GM12865 (cell line): ENCODE results near the gene ASB8.

Experiments used
- DNase-seq: peaks from one replicate; pipeline ENCODE4 v3.0.0; 2010; ENCODE audit warnings: low read depth
- H3K4me3 ChIP-seq: 2 replicates; pipeline ENCODE4 v1.5.1; 2011; ENCODE audit warnings: mild to moderate bottlenecking, low read depth, low read length, control low read depth
- CTCF ChIP-seq: IDR thresholded peaks from 2 replicates; pipeline ENCODE4 v1.5.1; 2011; ENCODE audit warnings: low read length, control low read depth, low read depth, inconsistent platforms; ENCODE audit not compliant: insufficient read depth; ENCODE audit errors: missing control alignments

ASB8 gene

GRCh38 chr12:48142818-48143674 is 14.3 kb downstream of the ASB8 start:
- no peak for DNase-seq
- no peak overlapping the region for H3K4me3 ChIP-seq
- no peak for TF ChIP-seq CTCF

GRCh38 chr12:48135027-48135426 is 22.3 kb downstream of the ASB8 start:
- H3K4me3 ChIP-seq: no peak overlapping the region
- no peak for TF ChIP-seq CTCF
- DNase-seq: no peak

GRCh38 chr12:48132826-48133225 is 24.5 kb downstream of the ASB8 start:
- H3K4me3 ChIP-seq: no peak overlapping the region
- no peak for DNase-seq
- no peak for TF ChIP-seq CTCF

GRCh38 chr12:48131517-48131916 is 25.8 kb downstream of the ASB8 start:
- TF ChIP-seq CTCF: no peak
- no peak for DNase-seq
- H3K4me3 ChIP-seq: no peak overlapping the region

- H3K4me3 ChIP-seq: no peak overlapping the region
- no peak for DNase-seq
- TF ChIP-seq CTCF: no peak
Observed at GRCh38 chr12:48129376-48129775, 27.9 kb downstream of the ASB8 start.

- no peak for DNase-seq
- TF ChIP-seq CTCF: no peak
- H3K4me3 ChIP-seq: no peak overlapping the region
Observed at GRCh38 chr12:48128800-48129199, 28.5 kb downstream of the ASB8 start.
